CD4-positive, alpha-beta T cell treated with Interferon alpha-2 for 1 hour (primary cell): ENCODE measurements around the gene ACHE.
A peak's percentile ranks its signal among the peaks of the same experiment; 100 is the strongest.

Source experiments
- DNase-seq, 2 donors: peaks; one replicate each; pipeline ENCODE4 v3.0.0-alpha.2; 2020 to 2022

The ACHE gene

GRCh38 chr7:100895956-100896731 is 456 bp upstream of the ACHE start:
- peak; percentile 33 to 55 for DNase-seq

- peak; percentile 46 to 61 for DNase-seq
Measured at GRCh38 chr7:100894860-100895700, 608 bp downstream of the ACHE start.

GRCh38 chr7:100893910-100894721 is 1.6 kb downstream of the ACHE start:
- no peak for DNase-seq

GRCh38 chr7:100893318-100893895 is 2.3 kb downstream of the ACHE start:
- DNase-seq: no peak

GRCh38 chr7:100892364-100893317 is 3.0 kb downstream of the ACHE start:
- DNase-seq: no peak

- no peak for DNase-seq
Measured at GRCh38 chr7:100891568-100892247, 4.0 kb downstream of the ACHE start.

GRCh38 chr7:100890653-100891567 is 4.8 kb downstream of the ACHE start:
- DNase-seq: no peak

- no peak for DNase-seq
Measured at GRCh38 chr7:100888988-100889750, 6.5 kb downstream of the ACHE start, which contains the start of gene UFSP1. UFSP1 (minus strand) TSS chr7:100889715; CDS start chr7:100889271, 444 bp downstream.

- DNase-seq: no peak
Measured at GRCh38 chr7:100888291-100888987, 7.2 kb downstream of the ACHE start.

GRCh38 chr7:100887516-100888290 is 8.0 kb downstream of the ACHE start:
- peak; percentile 73 to 76 for DNase-seq

GRCh38 chr7:100886936-100887515 is 8.7 kb downstream of the ACHE start:
- DNase-seq: no peak

GRCh38 chr7:100886142-100886935 is 9.3 kb downstream of the ACHE start:
- DNase-seq: no peak

GRCh38 chr7:100885440-100886141 is 10.1 kb downstream of the ACHE start:
- no peak for DNase-seq

- DNase-seq: peak; percentile 66 to 81
Measured at GRCh38 chr7:100884736-100885439, 10.8 kb downstream of the ACHE start.
